Upper lobe of left lung (tissue), 6 donors: ENCODE data around the gene REC114. TPM values are rescaled to one million over a fixed set of nuclear protein-coding genes. Genes with fewer than 3 reads are reported as not detected.
"Not testable (repeated sequence)": the region's sequence is repeated elsewhere in the genome, so short reads cannot be mapped to it uniquely, and the experiment has no call there.

Experiments
- ATAC-seq, 2 donors: fragments of 200-7000 bp; cut with Tn5 transposase; one replicate each; pipeline ENCODE4 v1.9.1; 2022; ENCODE audit warnings: mild to moderate bottlenecking in 2 of 2, moderate library complexity in 2 of 2; ENCODE audit not compliant: low FRiP score in 2 of 2
- DNase-seq, 2 donors: peaks; one replicate each; pipeline ENCODE4 v3.0.0-alpha.2; 2019 to 2020
- H3K27ac ChIP-seq, 4 donors: fragments of 200-600 bp; sonication (generic); one replicate each; pipeline ENCODE4 v1.5.1; 2016 to 2019
- H3K27me3 ChIP-seq, 4 donors: fragments of 200-600 bp; sonication (generic); one replicate each; pipeline ENCODE4 v1.5.1; 2017 to 2019
- H3K36me3 ChIP-seq, 4 donors: fragments of 200-600 bp; sonication (generic); one replicate each; pipeline ENCODE4 v1.5.1; 2016 to 2019
- H3K4me1 ChIP-seq, 4 donors: fragments of 200-600 bp; sonication (generic); one replicate each; pipeline ENCODE4 v1.5.1; 2018 to 2019
- H3K4me3 ChIP-seq, 4 donors: fragments of 200-600 bp; sonication (generic); one replicate each; pipeline ENCODE4 v1.5.1; 2017 to 2019; ENCODE audit warnings: mild to moderate bottlenecking in 2 of 4, moderate library complexity in 1 of 4
- H3K9me3 ChIP-seq, 4 donors: fragments of 200-600 bp; sonication (generic); one replicate each; pipeline ENCODE4 v1.5.1; 2018 to 2019
- CTCF ChIP-seq, 6 experiments: fragments of 450-650 bp in 4 of 6; fragments of 200-600 bp in 2 of 6; sonication (generic) in 2 of 6; IDR thresholded peaks; one replicate each; pipeline ENCODE4 v1.5.1; 2016 to 2019; ENCODE audit warnings: antibody characterized with exemption in 6 of 6
- EP300 ChIP-seq, 4 donors: sonication (generic); formaldehyde crosslinking; IDR thresholded peaks; one replicate each; pipeline ENCODE4 v1.5.1; 2017; ENCODE audit warnings: antibody characterized with exemption in 4 of 4, control low read depth in 2 of 4
- POLR2A ChIP-seq, 4 donors: fragments of 450-650 bp; IDR thresholded peaks; one replicate each; pipeline ENCODE4 v1.5.1; 2016 to 2017; ENCODE audit warnings: antibody characterized with exemption in 4 of 4, mild to moderate bottlenecking in 2 of 4
- POLR2AphosphoS5 ChIP-seq, 2 donors: sonication (generic); formaldehyde crosslinking; IDR thresholded peaks; one replicate each; pipeline ENCODE4 v1.5.1; 2017; ENCODE audit warnings: antibody characterized with exemption in 2 of 2
- WGBS, 2 donors: methylation state at CpG; one replicate each; pipeline ENCODE4 v1.1.5; 2017 to 2018; 5-methylcytosine and 5-hydroxymethylcytosine counted together
- total RNA-seq, 6 donors: library from RNA; depleted of rRNA in 4 of 6; stranded (reverse); fragments of >200 nt in 4 of 6; gene quantifications; one replicate each; pipeline versions ENCODE4 v1.1.0 to v1.2.1, GENCODE V29; 2016 to 2021
- donor health status: DM: no; HTN: no; CAD: no; lungs with moderate emphysema.
- donor health status: DM: no; HTN: yes; CAD: no; lungs with severe emphysema.

Gene REC114
- total RNA-seq, 6 donors from 2014 or later, result not detected

GRCh38 chr15:73539212-73540128, 96.5 kb downstream of the REC114 start:
- DNase-seq, result peak in 1 of 2 donors; percentile 83
- Histone ChIP-seq H3K27ac (no peak overlapping the region), H3K27me3 (no peaks in the 10 kb centered on the region), H3K4me1 (peaks cover 0 to 8% (median 0%) of the 10 kb centered on the region in 4 donors), H3K4me3 (no peak overlapping the region), H3K36me3 (no peaks in the 10 kb centered on the region), H3K9me3 (no peaks in the 10 kb centered on the region)
- 70 to 74% methylated on average over 9 of the region's 9 CpGs for WGBS, 2 donors
- ATAC-seq, result no peak
- TF ChIP-seq CTCF (IDR thresholded peaks at IDR 0.05) (no peak), EP300 (IDR thresholded peaks at IDR 0.05) (no peak), POLR2AphosphoS5 (IDR thresholded peaks at IDR 0.05) (no peak), POLR2A (IDR thresholded peaks at IDR 0.05) (no peak)

- no peak for ATAC-seq
- H3K4me1 ChIP-seq, result peaks cover 0 to 8% (median 0%) of the 10 kb centered on the region in 4 donors
- WGBS, 2 donors, result 65 to 77% methylated on average over 3 of the region's 3 CpGs
- no peak overlapping the region for H3K27ac ChIP-seq
- no peaks in the 10 kb centered on the region for H3K27me3 ChIP-seq
- DNase-seq, result no peak
- no peaks in the 10 kb centered on the region for H3K36me3 ChIP-seq
- no peak overlapping the region for H3K4me3 ChIP-seq
- no peaks in the 10 kb centered on the region for H3K9me3 ChIP-seq
- TF ChIP-seq EP300 (IDR thresholded peaks at IDR 0.05), result no peak
Measured at GRCh38 chr15:73540161-73540560, 97.2 kb downstream of the REC114 start.

- H3K4me3 ChIP-seq, result no peak overlapping the region
- H3K9me3 ChIP-seq, result no peaks in the 10 kb centered on the region
- H3K4me1 ChIP-seq, result peaks cover 0 to 8% (median 0%) of the 10 kb centered on the region in 4 donors
- H3K36me3 ChIP-seq, result no peaks in the 10 kb centered on the region
- TF ChIP-seq CTCF (IDR thresholded peaks at IDR 0.05) (no peak), EP300 (IDR thresholded peaks at IDR 0.05) (no peak), POLR2A (IDR thresholded peaks at IDR 0.05) (no peak), POLR2AphosphoS5 (IDR thresholded peaks at IDR 0.05) (no peak)
- H3K27me3 ChIP-seq, result no peaks in the 10 kb centered on the region
- DNase-seq (no peak), ATAC-seq (no peak)
- H3K27ac ChIP-seq, result no peak overlapping the region
Measured at GRCh38 chr15:73541479-73541878, 98.5 kb downstream of the REC114 start.

- 90% methylated on average over 3 of the region's 3 CpGs for WGBS, 2 donors
- not testable (repeated sequence) for ATAC-seq, H3K9me3 ChIP-seq, H3K4me1 ChIP-seq, H3K27me3 ChIP-seq, H3K36me3 ChIP-seq, H3K4me3 ChIP-seq, H3K27ac ChIP-seq, DNase-seq
Measured at GRCh38 chr15:73548925-73549324, 106.0 kb downstream of the REC114 start.

- Histone ChIP-seq H3K4me3 (no peak overlapping the region), H3K9me3 (no peaks in the 10 kb centered on the region), H3K27ac (no peak overlapping the region), H3K4me1 (no peaks in the 10 kb centered on the region), H3K27me3 (no peaks in the 10 kb centered on the region), H3K36me3 (peaks cover 0 to 4% (median under 1%) of the 10 kb centered on the region in 4 donors)
- DNase-seq (no peak), ATAC-seq (no peak)
- TF ChIP-seq EP300 (IDR thresholded peaks at IDR 0.05) (no peak), POLR2AphosphoS5 (IDR thresholded peaks at IDR 0.05) (no peak), POLR2A (IDR thresholded peaks at IDR 0.05) (no peak), CTCF (IDR thresholded peaks at IDR 0.05) (no peak)
Measured at GRCh38 chr15:73550190-73550589, 107.2 kb downstream of the REC114 start.

GRCh38 chr15:73555080-73555479, 112.1 kb downstream of the REC114 start:
- no peak for DNase-seq
- 97 to 100% methylated on average over 4 of the region's 4 CpGs for WGBS, 2 donors
- Histone ChIP-seq H3K9me3 (no peaks in the 10 kb centered on the region), H3K4me1 (no peaks in the 10 kb centered on the region), H3K27me3 (no peaks in the 10 kb centered on the region), H3K27ac (no peak overlapping the region), H3K4me3 (no peak overlapping the region), H3K36me3 (peaks cover 0 to 50% (median 27%) of the 10 kb centered on the region in 4 donors)
- ATAC-seq, result no peak
- no peak for TF ChIP-seq CTCF (IDR thresholded peaks at IDR 0.05)
- no peak for TF ChIP-seq POLR2A (IDR thresholded peaks at IDR 0.05)
- TF ChIP-seq EP300 (IDR thresholded peaks at IDR 0.05), result no peak
- no peak for TF ChIP-seq POLR2AphosphoS5 (IDR thresholded peaks at IDR 0.05)
